Measurements from ENCODE around the gene IL15RA.

DNA sequence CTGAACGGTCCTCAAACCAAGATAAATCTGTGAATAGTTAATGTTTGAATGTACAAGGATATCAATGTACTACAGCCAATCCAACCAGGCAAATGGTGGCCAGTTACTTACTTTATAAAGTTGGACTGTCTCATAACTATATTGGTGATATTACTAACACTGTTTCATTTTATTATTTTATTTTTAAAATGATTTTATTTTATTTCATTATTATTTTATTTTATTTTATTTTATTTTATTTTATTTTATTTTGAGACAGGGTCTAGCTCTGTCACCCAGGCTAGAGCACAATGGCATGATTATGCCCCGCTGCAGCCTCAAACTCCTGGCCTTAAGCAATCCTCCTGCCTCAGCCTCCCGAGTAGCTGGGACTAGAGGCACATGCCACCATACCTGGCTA lies 6.8 kb downstream of the IL15RA start:
- TF ChIP-seq, protein P1, sequence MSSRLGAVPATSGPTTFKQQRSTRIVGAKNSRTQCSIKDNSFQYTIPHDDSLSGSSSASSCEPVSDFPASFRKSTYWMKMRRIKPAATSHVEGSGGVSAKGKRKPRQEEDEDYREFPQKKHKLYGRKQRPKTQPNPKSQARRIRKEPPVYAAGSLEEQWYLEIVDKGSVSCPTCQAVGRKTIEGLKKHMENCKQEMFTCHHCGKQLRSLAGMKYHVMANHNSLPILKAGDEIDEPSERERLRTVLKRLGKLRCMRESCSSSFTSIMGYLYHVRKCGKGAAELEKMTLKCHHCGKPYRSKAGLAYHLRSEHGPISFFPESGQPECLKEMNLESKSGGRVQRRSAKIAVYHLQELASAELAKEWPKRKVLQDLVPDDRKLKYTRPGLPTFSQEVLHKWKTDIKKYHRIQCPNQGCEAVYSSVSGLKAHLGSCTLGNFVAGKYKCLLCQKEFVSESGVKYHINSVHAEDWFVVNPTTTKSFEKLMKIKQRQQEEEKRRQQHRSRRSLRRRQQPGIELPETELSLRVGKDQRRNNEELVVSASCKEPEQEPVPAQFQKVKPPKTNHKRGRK (CRISPR knock-in tag; IDR thresholded peaks at IDR 0.05; ENCODE audit: borderline replicate concordance), result no peak
- TF ChIP-seq NR3C1 (CRISPR knock-in tag; conservative IDR thresholded peaks at IDR 0.05; ENCODE audit: low read depth) (no peak), IRF2 (CRISPR knock-in tag; IDR thresholded peaks at IDR 0.05; ENCODE audit: borderline replicate concordance, low read depth) (no peak), NR1H2 (CRISPR knock-in tag; IDR thresholded peaks at IDR 0.05) (no peak), ESRRA (CRISPR knock-in tag; IDR thresholded peaks at IDR 0.05; ENCODE audit: borderline replicate concordance) (no peak), STAT6 (CRISPR knock-in tag; conservative IDR thresholded peaks at IDR 0.05; ENCODE audit: low read depth) (no peak), GABPB1 (CRISPR knock-in tag; IDR thresholded peaks at IDR 0.05) (no peak), TEAD4 (CRISPR knock-in tag; IDR thresholded peaks at IDR 0.05) (no peak), OVOL2 (CRISPR knock-in tag; IDR thresholded peaks at IDR 0.05; ENCODE audit: borderline replicate concordance) (no peak), ELF4 (CRISPR knock-in tag; IDR thresholded peaks at IDR 0.05; ENCODE audit: low read depth) (no peak)
- TF ChIP-seq, protein P2, sequence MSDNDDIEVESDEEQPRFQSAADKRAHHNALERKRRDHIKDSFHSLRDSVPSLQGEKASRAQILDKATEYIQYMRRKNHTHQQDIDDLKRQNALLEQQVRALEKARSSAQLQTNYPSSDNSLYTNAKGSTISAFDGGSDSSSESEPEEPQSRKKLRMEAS (CRISPR knock-in tag; IDR thresholded peaks at IDR 0.05), result no peak
- TF ChIP-seq, protein P3, sequence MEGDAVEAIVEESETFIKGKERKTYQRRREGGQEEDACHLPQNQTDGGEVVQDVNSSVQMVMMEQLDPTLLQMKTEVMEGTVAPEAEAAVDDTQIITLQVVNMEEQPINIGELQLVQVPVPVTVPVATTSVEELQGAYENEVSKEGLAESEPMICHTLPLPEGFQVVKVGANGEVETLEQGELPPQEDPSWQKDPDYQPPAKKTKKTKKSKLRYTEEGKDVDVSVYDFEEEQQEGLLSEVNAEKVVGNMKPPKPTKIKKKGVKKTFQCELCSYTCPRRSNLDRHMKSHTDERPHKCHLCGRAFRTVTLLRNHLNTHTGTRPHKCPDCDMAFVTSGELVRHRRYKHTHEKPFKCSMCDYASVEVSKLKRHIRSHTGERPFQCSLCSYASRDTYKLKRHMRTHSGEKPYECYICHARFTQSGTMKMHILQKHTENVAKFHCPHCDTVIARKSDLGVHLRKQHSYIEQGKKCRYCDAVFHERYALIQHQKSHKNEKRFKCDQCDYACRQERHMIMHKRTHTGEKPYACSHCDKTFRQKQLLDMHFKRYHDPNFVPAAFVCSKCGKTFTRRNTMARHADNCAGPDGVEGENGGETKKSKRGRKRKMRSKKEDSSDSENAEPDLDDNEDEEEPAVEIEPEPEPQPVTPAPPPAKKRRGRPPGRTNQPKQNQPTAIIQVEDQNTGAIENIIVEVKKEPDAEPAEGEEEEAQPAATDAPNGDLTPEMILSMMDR (IDR thresholded peaks at IDR 0.05), result no peak
- TF ChIP-seq, protein P4, sequence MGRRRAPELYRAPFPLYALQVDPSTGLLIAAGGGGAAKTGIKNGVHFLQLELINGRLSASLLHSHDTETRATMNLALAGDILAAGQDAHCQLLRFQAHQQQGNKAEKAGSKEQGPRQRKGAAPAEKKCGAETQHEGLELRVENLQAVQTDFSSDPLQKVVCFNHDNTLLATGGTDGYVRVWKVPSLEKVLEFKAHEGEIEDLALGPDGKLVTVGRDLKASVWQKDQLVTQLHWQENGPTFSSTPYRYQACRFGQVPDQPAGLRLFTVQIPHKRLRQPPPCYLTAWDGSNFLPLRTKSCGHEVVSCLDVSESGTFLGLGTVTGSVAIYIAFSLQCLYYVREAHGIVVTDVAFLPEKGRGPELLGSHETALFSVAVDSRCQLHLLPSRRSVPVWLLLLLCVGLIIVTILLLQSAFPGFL (CRISPR knock-in tag; IDR thresholded peaks at IDR 0.05; ENCODE audit: borderline replicate concordance), result no peak
- TF ChIP-seq, protein P5, sequence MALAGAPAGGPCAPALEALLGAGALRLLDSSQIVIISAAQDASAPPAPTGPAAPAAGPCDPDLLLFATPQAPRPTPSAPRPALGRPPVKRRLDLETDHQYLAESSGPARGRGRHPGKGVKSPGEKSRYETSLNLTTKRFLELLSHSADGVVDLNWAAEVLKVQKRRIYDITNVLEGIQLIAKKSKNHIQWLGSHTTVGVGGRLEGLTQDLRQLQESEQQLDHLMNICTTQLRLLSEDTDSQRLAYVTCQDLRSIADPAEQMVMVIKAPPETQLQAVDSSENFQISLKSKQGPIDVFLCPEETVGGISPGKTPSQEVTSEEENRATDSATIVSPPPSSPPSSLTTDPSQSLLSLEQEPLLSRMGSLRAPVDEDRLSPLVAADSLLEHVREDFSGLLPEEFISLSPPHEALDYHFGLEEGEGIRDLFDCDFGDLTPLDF (CRISPR knock-in tag; IDR thresholded peaks at IDR 0.05), result no peak

Data from WTC11 (cell line).